CD4-positive, alpha-beta T cell treated with Interleukin-2 at 100 ng/mL for 4 hours (primary cell): Measurements from ENCODE around the gene VMAC.
"Not testable (repeated sequence)": the region's sequence is repeated elsewhere in the genome, so short reads cannot be mapped to it uniquely, and the experiment has no call there.

ENCODE experiments used
- DNase-seq: peaks from one replicate; pipeline ENCODE4 v3.0.0-alpha.2; 2020; ENCODE audit warnings: low spot score

VMAC gene, protein sequence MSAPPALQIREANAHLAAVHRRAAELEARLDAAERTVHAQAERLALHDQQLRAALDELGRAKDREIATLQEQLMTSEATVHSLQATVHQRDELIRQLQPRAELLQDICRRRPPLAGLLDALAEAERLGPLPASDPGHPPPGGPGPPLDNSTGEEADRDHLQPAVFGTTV

GRCh38 chr19:5904352-5905113 lies at the start of gene VMAC:
VMAC (plus strand) TSS chr19:5904872; CDS start chr19:5904891, 19 bp downstream.
- DNase-seq: peak; percentile 100

DNA sequence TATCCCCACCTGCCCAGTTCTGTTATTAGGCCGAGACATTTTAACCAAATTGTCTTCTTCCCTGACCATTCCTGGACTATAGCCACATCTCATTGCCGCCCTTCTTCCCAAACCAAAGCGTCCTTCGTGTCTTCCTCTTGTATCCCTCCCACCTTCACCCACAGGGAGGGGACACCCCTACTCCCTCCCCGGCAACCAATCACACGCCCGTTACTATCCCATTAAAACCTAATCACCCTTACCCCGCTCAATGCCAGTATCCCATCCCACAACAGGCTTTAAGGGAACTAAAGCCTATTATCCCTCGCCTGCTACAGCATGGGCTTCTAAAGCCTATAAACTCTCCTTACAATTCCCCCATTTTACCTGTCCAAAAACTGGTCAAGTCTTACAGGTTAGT lies 49.5 kb upstream of the VMAC start:
- not testable (repeated sequence) for DNase-seq

- DNase-seq: no peak
Measured at GRCh38 chr19:5857203-5858081, 47.2 kb upstream of the VMAC start.

GRCh38 chr19:5863030-5863665 lies 41.5 kb upstream of the VMAC start:
- DNase-seq: no peak

GRCh38 chr19:5864013-5864720 lies 40.5 kb upstream of the VMAC start:
- no peak for DNase-seq

GRCh38 chr19:5864725-5865486 lies 39.8 kb upstream of the VMAC start:
- DNase-seq: no peak

DNA sequence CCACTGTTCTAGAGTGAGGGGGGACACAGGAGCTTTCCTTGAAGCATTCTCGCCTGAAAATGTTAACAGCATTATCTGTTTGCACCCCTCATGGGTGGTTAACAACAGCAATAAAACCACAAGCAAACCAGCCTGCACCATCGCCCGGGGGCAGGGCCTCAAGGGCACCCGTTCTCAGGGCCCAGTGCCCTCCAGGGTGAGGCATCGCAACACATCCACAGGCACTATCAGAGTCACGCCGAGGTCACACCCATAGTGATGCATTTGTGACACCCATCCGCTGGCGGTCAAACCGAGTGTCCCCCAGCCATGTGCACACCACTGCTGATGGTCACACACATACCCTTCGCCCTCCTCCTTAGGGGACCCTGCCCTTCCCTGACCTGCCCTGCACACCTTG lies 38.9 kb upstream of the VMAC start:
- DNase-seq: no peak

DNA sequence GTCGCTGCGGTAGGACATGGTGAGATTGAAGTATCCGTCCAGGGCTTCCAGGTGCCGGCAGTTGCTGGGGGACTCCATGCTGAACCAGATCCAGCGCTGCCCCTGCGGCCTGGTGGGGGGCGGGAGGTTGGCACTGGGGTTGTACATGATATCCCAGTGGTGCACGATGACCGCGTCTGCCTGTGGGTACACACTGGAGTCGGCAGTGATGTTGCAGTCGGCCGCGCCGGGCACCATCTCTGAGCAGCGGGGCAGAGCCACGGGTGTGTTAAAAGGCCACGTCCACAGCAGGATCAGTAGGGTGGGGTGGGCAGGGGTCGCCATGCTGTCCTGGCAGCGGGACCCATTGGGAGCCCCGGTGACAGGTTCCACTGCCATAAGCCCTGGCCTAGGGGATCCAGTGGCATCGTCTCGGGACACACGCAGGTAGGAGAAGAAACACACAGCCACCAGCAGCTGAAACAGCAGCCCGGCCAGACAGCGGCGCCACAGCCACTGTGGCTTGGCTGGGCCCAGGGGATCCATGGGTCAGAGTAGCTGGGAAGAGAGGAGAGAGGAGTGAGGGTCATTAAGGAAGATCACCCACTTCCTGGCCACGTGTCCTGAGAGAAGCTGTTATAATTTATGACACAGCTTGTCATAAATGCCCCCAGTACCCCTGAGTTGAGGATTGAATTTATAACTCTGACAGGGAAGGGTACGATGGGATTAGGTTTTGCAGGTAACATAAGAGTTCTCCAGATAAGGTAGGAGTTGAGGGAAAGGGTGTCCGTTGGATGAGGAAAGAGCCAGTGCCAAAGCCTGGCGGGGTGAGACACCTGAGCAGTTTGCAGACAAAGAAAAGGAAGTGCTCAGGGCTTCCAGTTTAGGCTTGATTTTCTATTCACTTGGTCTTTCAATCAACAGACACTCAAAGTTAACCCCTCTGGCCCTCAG lies 37.2 kb upstream of the VMAC start:
- DNase-seq: no peak

DNA sequence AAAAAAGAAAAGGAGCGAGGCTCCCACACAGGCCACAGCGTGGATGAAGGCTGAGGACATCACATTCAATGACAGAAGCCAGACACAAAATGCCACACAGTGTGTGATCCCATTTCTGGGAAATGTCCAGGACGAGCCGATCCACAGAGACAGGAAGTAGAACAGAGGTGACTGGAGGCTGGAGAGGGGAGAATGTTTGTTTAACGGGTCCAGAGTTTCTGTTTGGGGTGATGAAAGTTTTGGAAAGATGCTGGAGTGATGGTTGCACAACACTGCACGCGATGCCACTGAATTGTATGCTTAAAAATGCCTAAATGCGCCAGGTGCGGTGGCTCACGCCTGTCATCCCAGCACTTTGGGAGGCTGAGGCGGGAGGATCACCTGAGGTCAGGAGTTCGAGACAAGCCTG lies 33.7 kb upstream of the VMAC start:
- no peak for DNase-seq

DNA sequence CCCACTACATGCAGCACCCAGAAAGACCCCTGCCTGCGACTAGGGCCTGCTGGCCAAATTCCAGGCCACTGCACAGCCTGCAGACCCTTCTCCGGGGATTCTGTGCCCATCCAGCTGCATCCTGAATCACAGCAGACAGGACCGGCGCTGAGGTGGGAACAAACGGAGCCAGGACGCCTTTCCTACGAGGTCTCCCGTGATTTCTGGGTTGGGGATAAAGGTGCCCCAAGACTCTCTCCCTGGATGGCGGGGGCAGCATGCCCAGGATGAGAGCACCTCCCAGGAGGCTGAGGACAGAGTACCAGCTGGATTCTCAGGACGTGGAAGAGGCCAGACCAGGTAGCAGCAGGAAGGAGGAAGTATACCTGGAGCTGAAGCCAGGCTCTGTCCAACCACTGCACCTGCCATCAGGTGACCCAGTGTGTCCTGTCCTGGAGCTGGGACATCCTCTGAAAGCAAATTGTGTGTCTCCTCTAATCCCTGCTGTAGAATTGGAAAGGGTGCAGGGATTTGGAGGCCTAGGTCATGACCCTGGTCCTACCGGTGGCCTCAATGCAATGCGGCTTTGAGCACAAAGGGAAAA lies 31.0 kb upstream of the VMAC start:
- no peak for DNase-seq

DNA sequence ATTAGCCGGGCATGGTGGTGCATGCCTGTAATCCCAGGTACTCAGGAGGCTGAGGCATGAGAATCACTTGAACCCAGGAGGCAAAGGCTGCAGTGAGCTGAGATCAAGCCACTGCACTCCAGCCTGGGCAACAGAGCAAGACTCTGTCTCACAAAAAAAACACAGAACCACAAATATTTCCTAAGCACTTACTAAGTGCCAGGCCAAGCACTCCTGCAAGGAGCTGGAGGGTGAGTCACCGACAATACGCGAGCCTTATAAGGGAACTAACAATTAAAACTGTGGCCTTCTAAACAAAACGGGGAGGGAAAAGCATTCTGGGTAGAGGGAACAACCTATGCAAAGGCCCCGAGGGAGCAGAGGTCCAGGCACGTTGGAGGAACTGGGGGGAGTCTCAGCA lies 30.2 kb upstream of the VMAC start:
- not testable (repeated sequence) for DNase-seq

GRCh38 chr19:5877427-5877826 lies 27.2 kb upstream of the VMAC start:
- no peak for DNase-seq

- DNase-seq: no peak
Measured at GRCh38 chr19:5877882-5878281, 26.8 kb upstream of the VMAC start.

- DNase-seq: no peak
Measured at GRCh38 chr19:5880196-5880595, 24.5 kb upstream of the VMAC start.

DNA sequence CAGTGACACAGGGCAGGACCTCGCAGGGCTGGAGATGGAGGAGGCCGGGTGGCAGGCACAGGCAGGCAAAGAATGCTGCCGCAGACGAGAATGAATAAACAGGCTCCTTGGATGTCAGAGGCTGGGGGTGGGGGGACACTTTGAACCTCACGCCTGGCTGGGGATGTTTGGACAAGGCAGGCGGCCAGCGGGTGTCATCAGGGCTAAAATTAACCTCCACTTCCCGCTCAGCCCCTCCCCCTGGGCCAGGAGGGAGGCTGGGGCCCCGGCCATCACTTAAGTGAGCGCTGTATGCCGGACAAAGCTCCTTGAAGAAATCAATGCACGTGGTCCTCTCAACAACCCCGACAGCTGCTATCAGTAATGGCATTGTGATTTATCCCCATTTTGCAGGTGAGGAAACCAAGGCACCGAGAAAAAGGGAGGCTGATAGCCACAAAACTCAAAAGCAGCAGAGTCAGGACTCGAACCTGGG lies 24.0 kb upstream of the VMAC start:
- DNase-seq: no peak

DNA sequence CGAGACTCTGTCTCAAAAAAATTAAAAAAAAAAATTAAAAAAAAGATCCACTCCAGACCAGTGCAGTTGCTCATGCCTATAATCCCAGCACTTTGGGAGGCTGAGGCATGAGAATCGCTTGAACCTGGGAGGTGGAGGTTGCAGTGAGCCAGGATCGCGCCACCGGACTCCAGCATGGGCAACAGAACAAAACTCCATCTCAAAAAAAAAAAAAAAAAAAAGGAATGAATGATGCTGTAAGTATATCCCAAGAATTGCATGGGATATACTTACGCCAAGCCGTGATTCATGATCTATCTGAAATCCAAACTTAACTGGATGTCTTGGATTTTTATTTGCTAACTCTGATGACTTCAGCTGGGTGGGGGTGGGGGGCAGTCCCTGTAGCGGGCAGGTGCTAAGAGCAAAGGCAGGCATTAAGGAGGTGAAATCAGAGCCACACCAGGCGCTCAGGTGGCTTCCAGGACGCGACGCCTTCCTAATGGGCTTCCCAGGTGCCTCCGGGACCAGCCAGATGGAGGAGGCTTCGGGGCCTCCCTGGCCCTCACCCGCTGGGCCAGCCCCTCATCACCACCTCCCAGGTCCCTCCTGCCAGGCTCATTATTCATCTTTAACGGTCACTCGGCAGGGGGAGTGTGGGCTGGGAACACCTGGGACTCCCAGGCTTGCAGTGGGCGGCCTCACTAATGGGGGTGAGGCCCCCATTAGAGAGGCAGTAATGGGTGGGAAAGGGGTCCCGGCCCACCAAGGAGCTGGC lies 23.0 kb upstream of the VMAC start:
- no peak for DNase-seq

DNA sequence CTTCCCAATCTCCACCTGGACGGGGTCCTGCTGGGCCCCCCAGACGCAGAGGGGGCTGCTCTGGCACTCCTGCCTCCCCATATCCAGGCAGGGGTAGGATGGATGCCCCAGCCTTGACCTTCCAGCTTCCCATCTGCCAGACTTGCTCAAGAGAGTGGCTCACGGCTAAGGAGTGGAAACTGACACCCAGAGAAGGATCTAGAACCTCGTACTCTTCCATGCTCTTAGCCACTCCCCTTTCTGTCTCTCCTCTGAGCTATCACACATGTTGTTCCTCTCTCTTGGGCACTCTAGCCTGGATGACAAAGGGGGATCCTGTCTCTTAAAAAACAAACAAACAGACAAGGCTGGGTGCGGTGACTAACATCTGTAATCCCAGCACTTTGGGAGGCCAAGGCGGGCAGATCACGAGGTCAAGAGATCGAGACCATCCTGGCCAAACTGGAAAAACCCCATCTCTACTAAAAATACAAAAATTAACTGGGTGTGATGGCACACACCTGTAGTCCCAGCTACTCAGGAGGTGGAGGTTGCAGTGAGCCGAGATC lies 22.2 kb upstream of the VMAC start:
- DNase-seq: no peak

- not testable (repeated sequence) for DNase-seq
Measured at GRCh38 chr19:5883157-5883873, 21.4 kb upstream of the VMAC start.
